Testis (tissue), 3 donors: ENCODE measurements around the gene NANS. TPM values are rescaled to one million over a fixed set of nuclear protein-coding genes. Genes with fewer than 3 reads are reported as not detected.
"Not testable (repeated sequence)": the region's sequence is repeated elsewhere in the genome, so short reads cannot be mapped to it uniquely, and the experiment has no call there.

Source experiments
- DNase-seq: peaks from one replicate; pipeline ENCODE4 v3.0.0-alpha.2; 2019
- H3K27ac ChIP-seq, 2 donors: fragments of 200-600 bp; sonication (generic); one replicate each; pipeline ENCODE4 v1.5.1; 2019
- H3K27me3 ChIP-seq: fragments of 200-600 bp; sonication (generic); one replicate; pipeline ENCODE4 v1.5.1; 2019
- H3K36me3 ChIP-seq: fragments of 200-600 bp; sonication (generic); one replicate; pipeline ENCODE4 v1.5.1; 2017; ENCODE audit warnings: low read depth; ENCODE audit errors: missing control alignments
- H3K4me1 ChIP-seq: fragments of 200-600 bp; sonication (generic); one replicate; pipeline ENCODE4 v1.5.1; 2019
- H3K4me3 ChIP-seq, 2 donors: fragments of 200-600 bp; sonication (generic); one replicate each; pipeline ENCODE4 v1.5.1; 2017 to 2019
- H3K9me3 ChIP-seq: fragments of 200-600 bp; sonication (generic); one replicate; pipeline ENCODE4 v1.5.1; 2017
- CTCF ChIP-seq, 3 experiments: fragments of 450-650 bp in 2 of 3; fragments of 200-600 bp in 1 of 3; sonication (generic) in 1 of 3; IDR thresholded peaks; one replicate each; pipeline ENCODE4 v1.5.1; 2016 to 2019; ENCODE audit warnings: antibody characterized with exemption in 3 of 3, mild to moderate bottlenecking in 2 of 3, moderate library complexity in 1 of 3
- POLR2A ChIP-seq: fragments of 450-650 bp; IDR thresholded peaks from one replicate; pipeline ENCODE4 v1.6.1; 2017; ENCODE audit warnings: antibody characterized with exemption, mild to moderate bottlenecking, moderate library complexity
- WGBS, 2 donors: methylation state at CpG; one replicate each; pipeline ENCODE4 v1.1.5; 2018; 5-methylcytosine and 5-hydroxymethylcytosine counted together
- intact Hi-C: fragments of 100-400 bp; cut with DNase I; formaldehyde crosslinking; loops from one replicate; pipeline ENCODE4 v1.15.1; 2023; ENCODE audit warnings: low total_unique reads
- polyA plus RNA-seq: library from polyadenylated mRNA; stranded (reverse); fragments of 350-450 nt; fragmentation: Illumina TruSeq; extraction: RNeasy Lipid Tissue Mini Kit (QIAGEN cat#74804); gene quantifications from one replicate; pipeline ENCODE4 v1.2.3, GENCODE V29; 2014; ENCODE audit warnings: low read depth, low replicate concordance; ENCODE audit not compliant: insufficient read depth
- total RNA-seq, 2 donors: library from RNA; depleted of rRNA; stranded (reverse); fragments of >200 nt; gene quantifications; one replicate each; pipeline ENCODE4 v1.2.3, GENCODE V29; 2016

The NANS gene
- total and polyA plus RNA-seq, 3 donors from 2014 or later = 34.7 to 82.5 (median 66.5) TPM

DNA sequence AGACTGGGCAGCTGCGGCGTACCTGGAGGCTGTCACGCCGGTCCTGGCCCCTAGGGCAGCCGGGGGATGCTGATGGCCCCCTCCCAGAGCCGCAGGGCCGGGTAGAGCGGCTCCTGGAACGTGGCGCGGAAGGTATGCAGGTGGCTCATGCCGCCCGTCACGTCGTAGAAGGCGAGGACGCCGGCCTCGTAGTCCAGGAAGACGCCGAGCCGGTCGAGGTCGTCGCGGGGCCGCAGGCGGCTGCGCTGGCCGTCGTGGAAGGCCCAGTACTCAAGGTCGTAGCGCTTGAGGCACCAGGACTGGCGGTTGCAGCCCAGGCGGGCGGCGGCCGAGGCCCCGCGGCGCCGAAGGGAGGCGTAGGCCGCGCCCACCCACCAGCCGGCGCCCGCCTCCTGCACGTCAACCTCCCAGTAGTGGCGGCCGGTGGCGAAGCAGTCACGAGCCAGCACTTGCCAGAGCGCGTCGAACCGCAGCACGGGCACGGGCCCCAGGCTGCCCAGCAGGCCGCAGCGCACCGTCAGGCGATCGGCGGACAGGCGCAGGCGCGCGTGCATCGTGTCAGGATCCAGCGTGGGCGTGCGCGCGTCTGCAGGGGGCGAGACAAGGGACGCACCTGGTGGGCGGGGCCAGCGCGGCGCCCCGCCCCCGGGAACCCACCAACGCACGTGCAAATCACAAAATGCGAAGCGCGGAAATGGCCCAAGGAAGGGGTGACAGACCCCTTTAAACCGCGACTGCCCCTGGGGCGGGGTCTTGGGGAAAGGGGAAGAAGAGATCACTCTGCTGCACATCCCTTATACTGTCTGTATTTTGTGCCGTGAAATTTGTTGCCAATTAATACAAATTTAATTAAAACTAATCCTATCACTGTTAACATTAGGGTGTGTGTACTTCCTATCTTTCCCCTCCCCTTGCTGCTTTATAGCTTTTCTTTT lies 31.2 kb downstream of the NANS start:
- Histone ChIP-seq H3K4me3 (peak overlapping the region; percentile 55 to 61), H3K27me3 (no peaks in the 10 kb centered on the region), H3K27ac (peak overlapping the region; percentile 19 to 25), H3K36me3 (no peaks in the 10 kb centered on the region), H3K9me3 (no peaks in the 10 kb centered on the region), H3K4me1 (peaks cover 5% of the 10 kb centered on the region)
- TF ChIP-seq CTCF (IDR thresholded peaks at IDR 0.05) (no peak), POLR2A (no peak)
- 34 to 36% methylated on average over 53 to 73 of the region's 92 CpGs for WGBS, 2 donors
- intact Hi-C loops = no loop called here
- DNase-seq = peak; percentile 74

DNA sequence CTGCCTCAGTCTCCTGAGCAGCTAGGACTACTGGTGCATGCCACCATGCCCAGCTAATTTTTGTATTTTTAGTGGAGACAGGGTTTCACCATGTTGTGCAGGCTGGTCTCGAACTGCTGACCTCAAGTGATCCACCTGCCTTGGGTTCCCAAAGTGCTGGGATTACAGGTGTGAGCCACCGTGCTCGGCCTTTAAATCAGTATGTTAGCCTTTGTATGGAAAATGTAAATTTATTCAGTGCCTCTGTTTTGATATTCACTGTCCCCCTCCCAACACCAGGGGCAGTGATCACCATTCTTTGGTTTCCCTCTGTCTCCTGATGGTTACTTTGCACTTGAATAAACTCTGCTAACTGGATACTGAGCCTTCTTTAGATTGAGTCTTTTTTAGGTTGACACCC lies 34.1 kb downstream of the NANS start:
- H3K4me1 ChIP-seq, H3K4me3 ChIP-seq, H3K27me3 ChIP-seq, intact Hi-C loops, H3K9me3 ChIP-seq, H3K36me3 ChIP-seq, DNase-seq, H3K27ac ChIP-seq: not testable (repeated sequence)
- whole genome bisulfite sequencing, 2 donors = 90 to 96% methylated on average over 3 of the region's 3 CpGs

GRCh38 chr9:98091735-98092612 lies 35.4 kb downstream of the NANS start:
- Histone ChIP-seq H3K27ac (no peak overlapping the region), H3K27me3 (no peaks in the 10 kb centered on the region), H3K36me3 (no peaks in the 10 kb centered on the region), H3K4me3 (no peak overlapping the region), H3K9me3 (no peaks in the 10 kb centered on the region), H3K4me1 (no peaks in the 10 kb centered on the region)
- no peak for TF ChIP-seq POLR2A
- no peak for TF ChIP-seq CTCF (IDR thresholded peaks at IDR 0.05)
- DNase-seq = no peak
- intact Hi-C loops = no loop called here
- 53 to 65% methylated on average over 17 of the region's 17 CpGs for WGBS, 2 donors

GRCh38 chr9:98092613-98092931 lies 36.0 kb downstream of the NANS start:
- no peak overlapping the region for H3K27ac ChIP-seq
- no peaks in the 10 kb centered on the region for H3K27me3 ChIP-seq
- no peak overlapping the region for H3K4me3 ChIP-seq
- no peaks in the 10 kb centered on the region for H3K36me3 ChIP-seq
- intact Hi-C loops = no loop called here
- TF ChIP-seq CTCF (IDR thresholded peaks at IDR 0.05) (no peak), POLR2A (no peak)
- no peaks in the 10 kb centered on the region for H3K9me3 ChIP-seq
- no peak for DNase-seq
- WGBS, 2 donors = 53 to 70% methylated on average over 11 of the region's 11 CpGs
- no peaks in the 10 kb centered on the region for H3K4me1 ChIP-seq

- Histone ChIP-seq H3K4me3 (no peak overlapping the region), H3K36me3 (no peaks in the 10 kb centered on the region), H3K9me3 (no peaks in the 10 kb centered on the region), H3K4me1 (no peaks in the 10 kb centered on the region), H3K27ac (no peak overlapping the region), H3K27me3 (no peaks in the 10 kb centered on the region)
- TF ChIP-seq CTCF (IDR thresholded peaks at IDR 0.05) = no peak
- no peak for TF ChIP-seq POLR2A
- 89 to 91% methylated on average over 4 of the region's 4 CpGs for WGBS, 2 donors
- intact Hi-C loops = no loop called here
- DNase-seq = no peak
These were observed 37.8 kb downstream of the NANS start for GRCh38 chr9:98094316-98094715.
